Kidney (tissue), 14 donors: ENCODE results near the gene ALDOA. TPM values are rescaled to one million over a fixed set of nuclear protein-coding genes. Genes with fewer than 3 reads are reported as not detected.

Experiments used
- DNase-seq, 5 donors: peaks; one replicate each; pipeline ENCODE4 v3.0.0-alpha.2; 2013 to 2020
- FAIRE-seq: peaks from 2 replicates; lab custom pipeline; 2012; peaks lifted over from hg19 to GRCh38; lab: Jason Lieb, UNC
- H3K27ac ChIP-seq, 2 donors: one replicate each; pipeline ENCODE4 v1.7.0; 2013; ENCODE audit warnings: low read depth in 2 of 2, low read length in 2 of 2, inconsistent platforms in 1 of 2
- H3K27me3 ChIP-seq: one replicate; pipeline ENCODE4 v1.7.1; 2013; ENCODE audit warnings: low read length, inconsistent platforms; ENCODE audit not compliant: control insufficient read depth, insufficient read depth
- H3K36me3 ChIP-seq, 3 donors: one replicate each; pipeline versions ENCODE4 v1.7.0 to v1.7.1; 2013; ENCODE audit warnings: low read length in 3 of 3, control low read depth in 1 of 3, inconsistent platforms in 1 of 3; ENCODE audit not compliant: insufficient read depth in 3 of 3, control insufficient read depth in 2 of 3
- H3K4me1 ChIP-seq, 3 donors: one replicate each; pipeline versions ENCODE4 v1.7.0 to v1.7.1; 2013; ENCODE audit warnings: low read length in 3 of 3, inconsistent platforms in 1 of 3, low read depth in 1 of 3; ENCODE audit not compliant: control insufficient read depth in 2 of 3, insufficient read depth in 2 of 3
- H3K4me3 ChIP-seq, 3 donors: one replicate each; pipeline versions ENCODE4 v1.7.0 to v1.8.1; 2013; ENCODE audit warnings: low read length in 3 of 3, control low read depth in 1 of 3, inconsistent platforms in 1 of 3
- H3K9ac ChIP-seq, 3 donors: one replicate each; pipeline versions ENCODE4 v1.7.0 to v1.7.1; 2013; ENCODE audit warnings: low read length in 3 of 3, control low read depth in 1 of 3, inconsistent platforms in 1 of 3
- H3K9me3 ChIP-seq, 3 donors: one replicate each; pipeline versions ENCODE4 v1.7.0 to v1.7.1; 2013; ENCODE audit warnings: low read length in 3 of 3, control low read depth in 1 of 3, inconsistent platforms in 1 of 3; ENCODE audit not compliant: control insufficient read depth in 2 of 3, insufficient read depth in 1 of 3
- CTCF ChIP-seq: IDR thresholded peaks from 3 replicates; pipeline ENCODE4 v1.5.1; 2012; ENCODE audit warnings: mild to moderate bottlenecking, moderate library complexity, borderline replicate concordance; ENCODE audit not compliant: insufficient read depth; ENCODE audit errors: extremely low read depth
- intact Hi-C: fragments of 100-400 bp; cut with DNase I; formaldehyde crosslinking; loops from one replicate; pipeline ENCODE4 v1.11.1; 2022
- polyA plus RNA-seq: library from polyadenylated mRNA; stranded (reverse); fragments of 350-450 nt; fragmentation: Illumina TruSeq; extraction: RNeasy Lipid Tissue Mini Kit (QIAGEN cat#74804); gene quantifications from one replicate; pipeline ENCODE4 v1.2.3, GENCODE V29; 2014; ENCODE audit warnings: low read depth, low replicate concordance; ENCODE audit not compliant: insufficient read depth
- total RNA-seq: library from RNA; stranded (reverse); fragmentation: NEBNext Ultra II Directional; extraction: Animal tissue kit (Norgen Biotek cat#: 25700); gene quantifications from one replicate; pipeline ENCODE4 v1.2.1, GENCODE V29; 2021
- donor health status: control.
- donor health status: control.
- donor health status: control.
- donor health status: control.
- donor health status: control.
- donor health status: DM: yes; HTN: yes; CAD: no.
- donor health status: Normal renal cell carcinoma (clear cell type).

ALDOA gene
- total and polyA plus RNA-seq, 2 donors from 2014 or later = 1,017 to 1,506 TPM

GRCh38 chr16:30069611-30070462, 4.3 kb downstream of the ALDOA start:
- no peak overlapping the region for H3K9ac ChIP-seq
- no peak overlapping the region for H3K27ac ChIP-seq
- no peaks in the 10 kb centered on the region for H3K9me3 ChIP-seq
- H3K27me3 ChIP-seq = no peaks in the 10 kb centered on the region
- H3K4me1 ChIP-seq = peaks cover 0 to 29% (median 9%) of the 10 kb centered on the region in 3 donors
- peak overlapping the region in 1 of 3 donors; percentile 12 for H3K4me3 ChIP-seq
- TF ChIP-seq CTCF = no peak
- DNase-seq = no peak
- H3K36me3 ChIP-seq = peaks cover 11 to 52% (median 34%) of the 10 kb centered on the region in 3 donors
- no peak for FAIRE-seq
- intact Hi-C loops = no loop called here

DNA sequence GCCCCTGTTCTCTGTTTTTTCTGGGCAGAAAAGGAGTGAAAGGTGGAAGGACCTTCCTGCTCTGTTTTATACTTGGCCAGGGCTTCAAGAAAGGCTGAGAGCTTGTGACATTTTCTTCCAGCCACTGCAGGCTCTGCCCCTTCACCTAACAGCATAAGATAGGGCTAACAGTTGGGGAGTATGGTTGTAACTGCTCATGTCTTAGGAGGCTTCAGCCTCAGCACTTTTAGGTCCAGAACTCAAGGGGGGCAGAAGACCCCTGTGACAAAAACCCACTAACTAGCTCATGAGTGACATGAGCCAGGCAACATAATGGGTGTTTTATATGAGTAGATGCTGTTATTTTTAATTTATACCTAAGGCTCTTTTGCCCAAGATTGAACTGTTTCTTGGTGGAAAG, 4.9 kb downstream of the ALDOA start:
- Histone ChIP-seq H3K4me1 (peaks cover 0 to 29% (median 9%) of the 10 kb centered on the region in 3 donors), H3K9me3 (no peaks in the 10 kb centered on the region), H3K9ac (no peak overlapping the region), H3K27ac (no peak overlapping the region), H3K36me3 (peaks cover 11 to 52% (median 34%) of the 10 kb centered on the region in 3 donors), H3K27me3 (no peaks in the 10 kb centered on the region), H3K4me3 (no peak overlapping the region)
- no peak for TF ChIP-seq CTCF
- FAIRE-seq = no peak
- no peak for DNase-seq
- intact Hi-C loops = no loop called here

- peak; percentile 12 for TF ChIP-seq CTCF
- FAIRE-seq = no peak
- Histone ChIP-seq H3K9me3 (no peaks in the 10 kb centered on the region), H3K9ac (peak within 1 kb of the TSS; percentile 65 to 96 (median 88)), H3K4me1 (peaks cover 0 to 20% (median 8%) of the 10 kb centered on the region in 3 donors), H3K27ac (peak within 1 kb of the TSS; percentile 82 to 93), H3K36me3 (peaks cover 2 to 26% (median 16%) of the 10 kb centered on the region in 3 donors), H3K27me3 (no peaks in the 10 kb centered on the region), H3K4me3 (peak within 1 kb of the TSS; percentile 77 to 89 (median 79))
- intact Hi-C loops = no loop called here
- DNase-seq = peak; percentile 92 to 97 (median 95)
These were observed 10.1 kb downstream of the ALDOA start, which contains the start of gene PPP4C for GRCh38 chr16:30075503-30076275. TSS of gene PPP4C (plus strand) at chr16:30075994. CDS start at chr16:30076378, 384 bp downstream.
